Fibroblast of skin of right biceps (primary cell): ENCODE measurements around the gene OXSR1.

ENCODE experiments used
- DNase-seq: peaks from one replicate; pipeline ENCODE4 v3.0.0-alpha.2; 2013

OXSR1 gene

DNA sequence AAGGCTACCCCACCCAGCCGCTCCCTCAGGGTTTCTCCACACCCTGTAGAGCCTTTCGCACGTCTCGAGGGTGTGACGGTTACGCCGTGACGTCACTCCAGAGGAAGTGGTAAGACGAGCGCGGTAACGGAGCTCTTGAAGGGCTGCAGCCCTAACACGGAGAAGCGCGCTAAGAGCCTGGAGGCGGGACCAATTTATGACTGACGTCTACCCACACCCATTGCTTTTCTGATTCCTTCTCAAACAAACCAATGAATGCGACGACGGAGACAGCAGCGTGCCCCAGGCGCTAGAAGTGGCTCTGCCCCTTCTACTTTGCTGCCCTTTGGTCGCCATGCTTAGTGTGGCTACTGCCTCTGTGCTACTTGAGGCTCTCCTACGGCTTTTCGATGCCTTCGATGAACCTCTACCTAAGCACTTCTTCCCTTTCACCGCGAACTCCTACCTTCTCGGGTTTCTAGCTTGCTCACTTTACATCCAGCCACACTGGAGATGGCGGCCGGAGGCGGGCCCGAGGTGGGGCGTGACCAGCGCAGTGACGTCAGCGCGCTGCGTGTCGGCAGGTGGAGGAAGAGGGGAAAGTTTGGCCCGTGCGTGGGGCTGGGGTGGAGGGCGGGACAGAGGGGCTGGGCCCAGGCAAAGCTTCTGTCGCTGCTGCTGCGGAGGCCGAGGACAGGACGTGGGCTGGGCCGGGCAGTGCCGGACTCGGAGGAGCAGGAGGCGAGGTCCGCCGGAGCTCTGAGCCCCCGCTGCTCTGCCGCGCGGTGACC, at the start of gene OXSR1:
Gene OXSR1 (plus strand): TSS at position 586 of the 770 bp plus-strand sequence. CDS start 340 bp downstream, outside the sequence.
- DNase-seq, result peak; percentile 100

DNA sequence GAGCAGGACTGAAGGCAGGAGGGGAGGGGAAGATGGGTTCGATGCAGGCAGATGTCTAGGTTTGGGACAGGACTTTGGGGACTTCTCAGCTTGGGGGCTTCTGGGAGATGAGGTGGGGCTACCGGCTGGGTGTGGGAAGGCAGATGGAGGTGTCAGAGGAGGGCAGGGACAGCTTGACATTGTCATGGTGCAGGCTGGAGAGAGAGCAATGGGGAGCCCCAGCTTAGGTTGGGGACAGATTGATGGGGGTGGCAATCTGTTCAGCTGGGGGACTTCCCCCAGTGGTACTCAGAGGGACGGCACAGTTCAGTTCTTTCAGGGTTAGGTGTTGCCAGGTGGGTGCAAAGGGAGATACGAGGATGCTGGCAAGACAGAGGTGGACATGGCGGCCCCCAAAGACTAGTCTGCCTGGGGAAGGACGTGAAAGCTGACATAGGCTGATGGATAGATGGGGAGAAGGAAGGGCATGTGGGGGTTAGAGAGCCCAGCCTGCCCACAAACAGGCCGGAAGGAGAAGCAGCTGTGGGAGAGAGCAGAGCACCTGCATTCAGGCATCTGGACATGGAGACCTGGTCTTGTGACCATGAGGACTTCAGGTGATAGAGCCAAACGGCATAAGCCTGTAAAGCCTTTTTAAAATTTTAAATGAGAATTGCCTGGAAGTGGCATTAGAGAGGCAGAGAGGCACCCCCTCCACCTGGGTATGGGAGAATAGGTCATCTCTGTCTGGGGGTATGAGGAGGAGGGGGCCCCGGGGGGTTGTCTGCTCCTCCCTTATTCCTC, 49.5 kb upstream of the OXSR1 start:
- DNase-seq, result no peak

DNA sequence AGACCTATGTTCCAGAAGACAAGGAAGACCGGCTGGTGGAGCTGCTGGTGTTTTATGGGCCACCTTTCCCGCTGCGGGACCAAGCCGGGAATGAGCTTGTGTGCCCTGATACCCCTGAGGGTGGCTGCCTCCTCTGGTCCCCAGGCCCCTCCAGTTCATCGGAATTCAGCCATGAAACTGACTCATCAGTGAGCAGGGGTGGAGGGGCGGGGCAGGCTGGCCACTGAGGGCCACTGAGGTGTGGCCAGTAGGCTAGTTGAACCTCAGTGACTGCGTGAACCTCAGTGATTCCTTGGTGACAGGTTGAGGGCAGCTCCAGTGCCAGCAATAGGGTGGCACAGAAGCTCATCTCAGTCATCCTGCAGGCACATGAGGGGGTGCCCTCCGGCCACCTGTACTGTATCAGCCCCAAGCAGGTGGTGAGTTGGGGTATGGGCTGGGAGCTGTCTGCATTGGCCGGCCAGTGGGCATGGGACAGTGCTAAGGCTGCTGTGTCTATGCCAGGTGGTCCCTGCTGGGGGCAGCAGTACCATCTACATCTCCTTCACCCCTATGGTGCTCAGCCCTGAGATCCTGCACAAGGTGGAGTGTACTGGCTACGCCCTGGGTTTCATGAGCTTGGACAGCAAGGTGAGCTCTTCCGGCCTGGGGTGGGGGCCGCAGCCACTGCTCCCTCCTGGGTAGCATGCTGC, 48.7 kb upstream of the OXSR1 start:
- DNase-seq, result no peak

DNA sequence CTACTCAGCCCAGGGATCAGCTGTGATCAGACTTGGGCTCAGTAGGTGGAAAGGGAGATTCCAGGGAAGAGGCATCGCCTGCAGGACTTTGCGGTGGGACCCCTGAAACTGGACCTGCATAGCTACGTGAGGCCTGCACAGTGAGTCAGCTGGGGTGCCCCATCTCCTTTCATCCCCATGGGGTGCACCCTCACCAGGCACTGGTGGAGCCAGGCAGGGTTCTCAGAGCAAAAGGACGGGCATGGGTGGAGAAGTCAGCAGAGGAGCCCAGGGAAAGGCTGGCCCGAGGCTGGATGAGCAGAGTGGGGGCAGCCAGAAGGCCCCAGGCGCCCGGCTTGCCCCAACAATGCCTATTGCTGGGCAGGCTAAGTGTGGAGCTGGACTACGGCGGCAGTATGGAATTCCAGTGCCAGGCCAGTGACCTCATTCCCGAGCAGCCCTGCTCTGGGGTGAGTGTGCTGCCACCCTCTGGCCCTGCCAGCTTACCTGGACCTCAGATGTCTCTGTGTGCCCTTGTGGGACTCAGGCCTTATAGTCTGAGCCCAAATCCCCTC, 48.1 kb upstream of the OXSR1 start:
- no peak for DNase-seq

DNA sequence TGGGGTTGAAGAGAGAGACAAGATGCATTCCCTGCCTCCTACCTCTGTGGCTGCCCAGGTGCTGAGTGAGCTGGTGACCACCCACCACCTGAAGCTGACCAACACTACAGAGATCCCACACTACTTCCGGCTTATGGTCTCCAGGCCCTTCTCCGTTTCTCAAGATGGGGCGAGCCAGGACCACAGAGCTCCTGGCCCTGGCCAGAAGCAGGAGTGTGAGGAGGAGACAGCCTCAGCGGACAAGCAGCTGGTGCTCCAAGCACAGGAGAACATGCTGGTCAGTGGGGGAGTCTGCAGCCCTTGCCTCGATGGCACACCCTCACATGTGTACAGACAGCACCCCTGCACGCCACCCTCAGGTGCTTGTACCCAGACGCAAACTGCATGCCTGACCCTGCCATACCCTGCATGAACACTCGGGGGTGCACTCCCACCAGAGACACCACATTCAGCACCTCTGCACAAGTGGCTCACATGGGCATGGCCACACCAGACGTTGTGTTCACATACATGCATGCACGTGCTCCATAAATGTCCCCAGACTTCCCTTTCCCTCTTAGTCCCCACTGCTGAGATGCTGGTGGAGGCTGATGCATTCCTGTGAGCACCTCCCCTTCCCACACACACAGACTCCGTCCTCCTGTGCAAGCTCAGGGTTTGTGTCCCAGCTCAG, 47.5 kb upstream of the OXSR1 start:
- DNase-seq, result peak; percentile 54

DNA sequence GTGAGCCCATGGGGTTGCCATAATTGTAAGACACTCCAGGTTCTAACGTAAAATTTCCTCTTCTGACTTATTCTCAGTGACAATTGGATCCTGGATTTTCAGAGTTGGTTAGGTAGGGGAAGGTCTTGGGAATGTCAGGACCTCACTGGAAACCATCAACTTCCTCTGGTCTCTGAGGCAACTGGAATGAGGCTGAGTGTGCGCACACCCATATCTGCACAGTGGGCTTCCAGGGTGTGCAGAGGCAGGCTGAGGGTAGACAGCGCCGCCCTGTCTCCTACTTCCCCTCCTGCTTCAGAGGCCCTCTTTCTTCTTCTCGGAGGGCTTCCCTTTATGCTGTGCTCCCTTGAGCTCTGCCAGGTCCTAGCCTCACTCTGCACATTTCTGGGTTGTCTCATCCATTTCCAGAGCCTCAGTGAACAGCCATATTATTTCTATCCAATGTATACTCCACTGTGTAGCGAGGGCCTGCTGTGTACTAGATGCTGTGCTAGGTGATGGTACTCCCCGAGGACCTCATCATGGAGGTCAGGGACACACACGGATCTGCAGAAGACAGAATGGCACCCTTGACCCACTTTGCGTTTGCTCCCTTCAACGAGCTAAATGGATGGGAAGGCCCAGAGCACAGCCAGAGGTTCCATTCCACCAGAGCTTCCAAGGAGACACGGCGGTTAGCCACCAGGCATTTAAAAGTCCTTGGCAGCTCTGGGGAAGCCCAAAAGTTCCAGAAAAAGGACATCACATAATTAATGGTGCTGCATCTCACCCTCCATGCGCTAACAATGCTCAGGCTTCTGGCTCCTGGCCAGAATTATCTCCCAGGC, 46.7 kb upstream of the OXSR1 start:
- DNase-seq, result no peak

DNA sequence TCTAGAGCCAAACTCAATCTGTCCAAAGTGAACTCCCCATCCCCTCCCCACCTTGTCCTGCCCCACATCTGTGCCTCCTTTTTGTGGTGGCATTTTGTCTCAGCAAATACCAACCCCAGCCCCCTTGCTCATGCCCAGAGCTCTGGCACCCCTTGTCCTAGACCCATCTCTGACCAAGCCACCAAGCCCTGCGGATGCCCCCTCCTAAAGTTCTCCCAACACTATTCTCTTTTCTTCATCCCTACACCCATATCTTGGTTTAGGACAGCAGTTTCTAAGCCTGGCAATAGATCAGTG, 46.1 kb upstream of the OXSR1 start:
- DNase-seq, result no peak

DNA sequence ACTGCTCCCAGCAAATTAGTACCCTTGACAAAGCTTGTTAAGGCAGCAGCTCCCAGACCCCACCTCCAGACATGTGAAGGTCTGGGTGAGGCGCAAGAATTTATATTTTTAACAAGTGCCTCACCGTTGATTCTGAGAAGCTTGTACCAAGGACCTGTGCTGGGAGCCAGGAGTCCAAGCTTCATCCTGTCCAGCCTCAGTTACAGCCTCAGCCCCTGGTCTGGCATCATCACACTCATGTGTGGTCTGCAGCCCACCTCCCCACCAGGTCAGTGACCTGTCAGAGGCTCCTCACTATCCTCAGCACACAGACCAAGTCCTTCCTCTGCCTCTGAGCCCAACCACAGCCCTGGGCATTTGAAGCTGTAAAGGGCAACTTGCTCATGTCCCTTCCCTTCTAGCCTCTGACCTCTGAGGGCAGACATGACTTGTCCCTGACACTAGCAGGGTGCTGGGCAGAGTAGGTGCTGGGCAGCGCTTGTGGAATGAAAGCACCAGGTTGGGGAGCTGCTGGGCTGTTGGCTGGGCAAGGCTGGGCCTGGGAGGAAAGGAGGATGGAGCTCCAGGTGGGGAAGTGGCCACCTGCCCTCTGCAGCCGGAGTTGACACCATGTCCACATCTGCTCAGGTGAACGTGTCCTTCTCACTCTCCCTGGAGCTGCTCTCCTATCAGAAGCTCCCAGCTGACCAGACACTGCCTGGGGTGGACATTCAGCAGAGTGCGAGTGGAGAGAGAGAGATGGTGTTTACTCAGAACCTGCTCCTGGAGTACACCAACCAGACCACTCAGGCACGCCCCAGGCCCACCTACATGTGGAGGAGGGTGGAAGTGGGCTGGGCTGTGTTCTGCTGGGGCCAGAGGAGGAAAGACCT, 45.3 kb upstream of the OXSR1 start:
- no peak for DNase-seq

DNA sequence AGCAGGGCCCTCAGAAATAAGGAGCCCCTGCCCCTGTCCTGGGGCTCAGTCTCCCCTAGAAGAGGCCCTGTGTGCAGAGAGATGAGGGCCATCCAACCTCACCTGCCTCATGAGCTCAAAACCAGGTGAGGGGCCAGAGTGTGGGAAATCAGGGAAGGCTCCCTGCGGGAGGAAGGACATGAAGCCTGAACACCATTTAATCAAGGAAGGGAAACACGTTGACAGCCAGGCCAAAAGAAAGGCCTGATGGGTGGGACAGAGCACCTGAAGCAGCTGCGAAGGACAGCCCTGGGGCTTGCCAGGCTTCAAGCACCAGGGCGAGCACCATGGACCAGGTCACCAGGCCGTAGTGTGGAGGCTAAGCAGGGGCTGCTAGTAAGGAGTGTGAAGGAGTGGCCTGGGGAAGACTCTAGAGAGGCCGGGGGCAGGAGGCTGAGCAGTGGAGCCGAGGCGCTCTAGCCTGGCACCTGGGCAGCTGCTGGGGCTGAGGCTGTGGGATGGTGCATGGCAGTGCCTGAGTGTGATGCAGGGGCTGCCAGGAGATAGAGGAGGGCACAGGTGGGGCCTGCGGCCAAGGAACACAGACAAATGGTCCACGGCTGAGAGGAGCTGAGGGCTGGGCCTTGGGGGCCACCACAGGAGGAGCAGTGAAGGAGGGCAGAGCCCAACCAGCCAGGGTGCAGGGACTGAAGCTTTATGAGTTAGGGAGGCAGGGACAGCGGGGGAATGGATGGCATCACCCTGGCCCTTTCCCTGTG, 44.5 kb upstream of the OXSR1 start:
- DNase-seq, result no peak

DNA sequence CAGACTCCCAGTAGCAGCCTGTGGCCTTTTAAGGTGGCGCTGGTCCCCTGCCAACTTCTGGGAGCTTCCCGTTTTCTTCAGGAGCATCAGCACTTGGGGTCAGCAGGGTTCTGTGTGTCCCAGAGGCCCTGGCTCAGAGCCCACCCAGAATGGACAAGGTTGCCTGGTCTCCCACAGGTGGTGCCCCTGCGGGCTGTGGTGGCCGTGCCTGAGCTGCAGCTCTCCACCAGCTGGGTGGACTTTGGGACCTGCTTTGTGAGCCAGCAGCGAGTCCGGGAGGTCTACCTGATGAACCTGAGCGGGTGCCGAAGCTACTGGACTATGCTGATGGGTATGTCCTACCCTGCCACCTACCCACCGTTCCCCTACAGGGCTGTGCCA, 43.9 kb upstream of the OXSR1 start:
- no peak for DNase-seq

DNA sequence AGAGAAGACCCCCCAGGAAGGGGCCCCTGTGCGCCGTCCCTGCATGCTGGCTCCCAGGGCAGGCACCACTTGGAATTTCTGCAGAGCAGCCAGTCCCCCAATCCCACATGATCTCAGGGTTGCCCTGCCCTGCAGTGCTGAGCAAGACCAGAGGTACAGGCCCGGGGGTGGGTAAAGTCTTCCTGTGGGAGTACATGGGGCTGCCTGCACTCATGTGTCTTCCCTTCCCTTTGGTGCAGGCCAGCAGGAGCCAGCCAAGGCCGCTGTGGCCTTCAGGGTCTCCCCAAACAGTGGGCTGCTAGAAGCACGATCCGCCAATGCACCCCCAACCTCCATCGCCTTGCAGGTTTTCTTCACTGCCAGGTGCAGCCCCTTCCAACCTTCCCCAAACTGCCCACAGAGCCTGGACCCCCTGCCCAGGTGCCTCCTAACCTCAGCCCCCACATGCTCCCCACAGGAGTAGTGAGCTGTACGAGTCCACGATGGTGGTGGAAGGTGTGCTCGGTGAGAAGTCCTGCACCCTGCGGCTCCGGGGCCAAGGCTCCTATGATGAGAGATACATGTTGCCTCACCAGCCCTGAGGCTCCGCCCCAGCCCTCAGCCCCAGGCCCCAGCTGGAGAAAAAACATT, 43.4 kb upstream of the OXSR1 start:
- no peak for DNase-seq

DNA sequence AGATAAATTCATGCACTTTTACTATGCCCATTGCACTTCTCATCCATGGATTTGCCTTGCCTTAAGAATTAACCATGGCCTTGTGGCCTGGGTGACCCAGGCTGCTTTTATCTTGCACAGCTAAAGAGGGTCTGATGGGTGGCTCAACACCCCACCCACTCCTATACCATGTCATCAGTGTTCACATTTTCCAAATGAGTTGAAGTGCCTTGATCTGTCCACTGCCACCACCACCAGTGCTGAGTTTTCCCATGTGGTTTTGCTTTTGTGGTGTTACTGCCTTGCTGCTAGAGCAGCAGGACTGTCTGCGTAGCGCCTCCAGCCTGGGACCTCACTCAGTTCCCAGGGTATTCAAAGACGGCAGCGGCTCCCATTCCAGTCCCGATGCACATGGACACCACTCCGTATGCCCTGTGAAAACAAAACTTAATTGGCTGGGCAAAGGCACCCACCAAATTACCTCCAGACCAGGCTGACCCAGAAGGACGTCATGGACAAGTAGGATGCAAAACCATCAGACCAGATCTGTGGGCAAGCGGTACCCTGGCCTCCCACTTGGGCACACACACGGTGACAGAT, 42.5 kb upstream of the OXSR1 start:
- no peak for DNase-seq

DNA sequence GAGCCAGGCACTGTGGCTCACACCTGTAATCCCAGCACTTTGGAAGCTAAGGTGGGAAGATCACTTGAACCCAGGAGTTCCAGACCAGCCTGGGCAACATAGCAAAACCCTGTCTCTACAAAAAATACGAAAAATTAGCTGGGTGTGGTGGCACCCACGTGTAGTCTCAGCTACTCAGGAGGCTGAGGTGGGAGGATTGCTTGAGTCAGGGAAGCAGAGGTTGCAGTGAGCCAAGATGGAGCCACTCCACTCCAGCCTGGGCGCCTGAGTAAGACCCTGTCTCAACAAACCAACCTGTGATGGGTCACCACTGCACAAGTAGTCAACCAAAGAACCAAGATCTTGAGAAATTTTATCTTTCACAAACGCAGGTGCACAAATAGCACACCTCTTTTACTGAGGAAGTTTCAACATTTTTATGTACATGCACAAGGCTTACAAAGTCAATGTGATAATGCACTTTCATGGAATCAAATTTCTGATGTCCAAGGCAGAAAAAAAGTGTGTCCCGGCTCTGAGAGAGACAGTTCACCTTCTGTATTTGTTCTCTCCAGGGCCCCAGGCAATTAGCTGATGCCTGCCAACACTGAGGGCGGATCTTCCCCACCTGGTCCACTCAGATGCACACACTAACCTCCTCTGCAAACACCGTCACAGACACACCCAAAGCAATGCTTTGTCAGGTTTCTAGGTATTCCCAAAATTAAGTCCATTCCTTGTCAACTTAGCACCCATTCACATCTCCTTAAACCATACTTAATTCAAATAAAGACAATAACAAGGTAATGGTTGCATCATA, 40.8 kb upstream of the OXSR1 start:
- no peak for DNase-seq

DNA sequence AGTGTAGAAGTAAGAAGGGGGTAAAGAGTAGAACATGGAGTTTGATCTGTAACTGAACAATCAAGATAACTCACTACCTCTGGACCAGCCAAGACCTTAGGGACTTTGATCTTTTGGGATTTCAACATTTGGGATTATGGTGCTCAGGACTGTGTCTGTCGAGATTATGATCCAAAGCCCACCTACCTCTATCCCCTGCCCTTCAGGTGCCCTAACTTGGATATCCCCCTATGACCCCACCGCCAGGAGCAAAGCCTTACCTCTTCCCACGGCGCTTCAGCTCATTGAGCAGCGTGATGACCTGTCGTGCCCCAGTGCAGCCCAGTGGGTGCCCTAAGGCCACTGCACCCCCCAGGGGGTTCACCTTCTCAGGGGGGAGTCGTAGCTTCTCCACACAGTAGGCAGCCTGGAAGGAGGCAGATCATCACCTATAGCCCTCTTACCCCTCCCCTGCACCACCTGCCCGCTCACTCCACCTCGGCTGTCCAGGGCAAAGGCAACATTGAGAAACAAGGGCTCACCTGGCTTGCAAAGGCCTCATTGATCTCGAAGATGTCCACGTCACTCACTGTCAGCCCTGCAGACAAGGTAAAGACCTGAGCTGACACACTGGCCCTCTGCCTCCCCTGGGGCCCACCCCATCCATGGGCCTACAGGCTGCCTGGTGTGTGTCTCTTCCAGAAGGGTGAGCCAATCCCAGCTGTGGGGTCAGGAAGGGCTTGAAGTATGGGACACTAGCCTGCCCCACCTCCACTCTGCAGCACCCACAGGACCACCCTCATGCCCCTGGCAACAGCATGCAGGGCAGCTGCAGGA, 39.8 kb upstream of the OXSR1 start:
- DNase-seq, result no peak

DNA sequence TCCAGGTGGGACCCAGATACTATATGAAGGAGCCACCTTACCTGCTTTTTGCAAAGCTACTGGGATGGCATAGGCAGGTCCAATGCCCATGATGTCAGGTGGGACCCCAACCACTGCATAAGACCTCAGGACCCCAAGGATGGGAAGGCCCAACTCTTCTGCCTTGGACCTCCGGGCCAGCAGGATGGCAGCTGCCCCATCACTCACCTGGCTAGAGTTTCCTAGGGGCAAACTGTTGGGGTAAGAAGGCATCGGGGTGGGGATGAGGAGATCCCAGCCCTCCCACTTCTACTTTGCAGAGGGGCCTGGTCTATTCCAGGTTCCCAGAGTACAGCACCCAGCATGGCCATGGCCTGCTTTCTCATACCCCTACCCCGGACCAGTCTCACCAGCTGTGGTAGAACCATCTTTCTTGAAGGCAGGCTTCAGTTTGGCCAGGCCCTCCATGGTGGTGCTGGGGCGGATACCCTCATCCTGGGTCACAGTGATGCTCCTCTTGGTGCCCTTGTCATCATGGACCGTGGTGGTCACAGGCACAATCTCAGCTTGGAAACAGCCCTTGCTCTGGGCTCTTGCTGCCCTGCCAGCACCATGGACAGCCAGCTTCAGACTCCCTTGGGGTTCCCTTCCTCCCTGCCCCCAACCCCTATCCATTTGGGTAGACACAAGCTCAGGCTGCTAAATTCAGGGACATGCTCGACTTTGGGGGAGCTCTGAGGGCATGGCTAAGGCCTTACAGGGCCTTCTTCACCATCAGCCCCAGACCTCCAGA, 39.0 kb upstream of the OXSR1 start:
- no peak for DNase-seq

DNA sequence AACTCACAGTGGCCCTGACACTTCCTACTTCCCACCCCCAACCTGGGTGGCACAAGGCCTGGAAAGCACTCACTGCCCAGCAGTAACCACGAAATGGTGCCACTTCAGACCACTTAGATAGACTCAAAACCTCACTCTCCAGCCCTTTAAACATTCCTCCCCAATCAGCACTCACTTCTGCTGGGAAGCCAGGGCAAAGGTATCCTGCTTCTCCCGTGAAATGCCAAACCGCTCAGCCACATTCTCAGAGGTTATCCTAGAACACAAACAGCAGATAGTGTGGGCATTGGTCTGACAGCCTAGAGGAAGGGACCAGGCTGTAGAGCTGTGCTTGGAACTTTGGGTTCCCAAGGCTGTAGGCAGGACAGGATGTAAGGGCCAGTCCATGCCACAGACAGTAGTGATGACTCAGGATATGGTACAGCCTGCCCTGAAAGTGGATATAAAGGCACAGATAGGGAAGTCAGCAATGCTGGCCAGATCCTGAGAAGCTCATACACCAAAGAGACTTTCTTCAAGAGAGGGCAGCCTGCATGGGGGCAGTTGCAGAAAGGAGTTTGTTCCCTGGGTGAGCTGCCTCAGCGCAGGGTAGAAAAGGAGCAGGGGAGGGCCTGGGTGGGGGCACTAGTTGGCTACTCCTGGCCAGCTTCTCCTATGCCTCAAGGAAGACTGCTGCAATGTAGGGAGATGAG, 37.6 kb upstream of the OXSR1 start:
- no peak for DNase-seq
